ENCODE measurements around the gene CUTA. TPM values are rescaled to one million over a fixed set of nuclear protein-coding genes. Genes with fewer than 3 reads are reported as not detected.

Gene CUTA
- total RNA-seq, 1 donor from 2014 or later = 278 TPM

- peaks cover 60% of the 10 kb centered on the region for H3K4me1 Mint-ChIP-seq (ENCODE audit: unreplicated experiment)
- no peak for DNase-seq (ENCODE audit: extremely low spot score, unreplicated experiment)
- H3K4me3 Mint-ChIP-seq = peak within 1 kb of the TSS; percentile 96
- peaks cover 17% of the 10 kb centered on the region for H3K36me3 Mint-ChIP-seq
- peaks cover 8% of the 10 kb centered on the region for H3K27me3 Mint-ChIP-seq
- TF ChIP-seq, protein P1, sequence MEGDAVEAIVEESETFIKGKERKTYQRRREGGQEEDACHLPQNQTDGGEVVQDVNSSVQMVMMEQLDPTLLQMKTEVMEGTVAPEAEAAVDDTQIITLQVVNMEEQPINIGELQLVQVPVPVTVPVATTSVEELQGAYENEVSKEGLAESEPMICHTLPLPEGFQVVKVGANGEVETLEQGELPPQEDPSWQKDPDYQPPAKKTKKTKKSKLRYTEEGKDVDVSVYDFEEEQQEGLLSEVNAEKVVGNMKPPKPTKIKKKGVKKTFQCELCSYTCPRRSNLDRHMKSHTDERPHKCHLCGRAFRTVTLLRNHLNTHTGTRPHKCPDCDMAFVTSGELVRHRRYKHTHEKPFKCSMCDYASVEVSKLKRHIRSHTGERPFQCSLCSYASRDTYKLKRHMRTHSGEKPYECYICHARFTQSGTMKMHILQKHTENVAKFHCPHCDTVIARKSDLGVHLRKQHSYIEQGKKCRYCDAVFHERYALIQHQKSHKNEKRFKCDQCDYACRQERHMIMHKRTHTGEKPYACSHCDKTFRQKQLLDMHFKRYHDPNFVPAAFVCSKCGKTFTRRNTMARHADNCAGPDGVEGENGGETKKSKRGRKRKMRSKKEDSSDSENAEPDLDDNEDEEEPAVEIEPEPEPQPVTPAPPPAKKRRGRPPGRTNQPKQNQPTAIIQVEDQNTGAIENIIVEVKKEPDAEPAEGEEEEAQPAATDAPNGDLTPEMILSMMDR (conservative IDR thresholded peaks at IDR 0.05) = no peak
- peak within 1 kb of the TSS; percentile 99 for H3K27ac Mint-ChIP-seq
- H3K9me3 Mint-ChIP-seq = no peaks in the 10 kb centered on the region
Observed at GRCh38 chr6:33419580-33420490, 1.9 kb upstream of the CUTA start, which contains the start of gene SYNGAP1. Gene SYNGAP1 (plus strand): TSS chr6:33420065. CDS start chr6:33420265, 200 bp downstream.

- H3K27ac Mint-ChIP-seq = peak overlapping the region; percentile 99
- H3K4me1 Mint-ChIP-seq (ENCODE audit: unreplicated experiment) = peaks cover 57% of the 10 kb centered on the region
- peaks cover 18% of the 10 kb centered on the region for H3K36me3 Mint-ChIP-seq
- peaks cover 8% of the 10 kb centered on the region for H3K27me3 Mint-ChIP-seq
- DNase-seq (ENCODE audit: extremely low spot score, unreplicated experiment) = no peak
- peak overlapping the region; percentile 96 for H3K4me3 Mint-ChIP-seq
- no peaks in the 10 kb centered on the region for H3K9me3 Mint-ChIP-seq
- TF ChIP-seq, protein P1 (conservative IDR thresholded peaks at IDR 0.05) = no peak
Observed at GRCh38 chr6:33418690-33419291, 884 bp upstream of the CUTA start.

- peaks cover 8% of the 10 kb centered on the region for H3K27me3 Mint-ChIP-seq
- H3K4me3 Mint-ChIP-seq = peak overlapping the region; percentile 96
Observed at GRCh38 chr6:33417128-33417902, 592 bp downstream of the CUTA start.

DNA sequence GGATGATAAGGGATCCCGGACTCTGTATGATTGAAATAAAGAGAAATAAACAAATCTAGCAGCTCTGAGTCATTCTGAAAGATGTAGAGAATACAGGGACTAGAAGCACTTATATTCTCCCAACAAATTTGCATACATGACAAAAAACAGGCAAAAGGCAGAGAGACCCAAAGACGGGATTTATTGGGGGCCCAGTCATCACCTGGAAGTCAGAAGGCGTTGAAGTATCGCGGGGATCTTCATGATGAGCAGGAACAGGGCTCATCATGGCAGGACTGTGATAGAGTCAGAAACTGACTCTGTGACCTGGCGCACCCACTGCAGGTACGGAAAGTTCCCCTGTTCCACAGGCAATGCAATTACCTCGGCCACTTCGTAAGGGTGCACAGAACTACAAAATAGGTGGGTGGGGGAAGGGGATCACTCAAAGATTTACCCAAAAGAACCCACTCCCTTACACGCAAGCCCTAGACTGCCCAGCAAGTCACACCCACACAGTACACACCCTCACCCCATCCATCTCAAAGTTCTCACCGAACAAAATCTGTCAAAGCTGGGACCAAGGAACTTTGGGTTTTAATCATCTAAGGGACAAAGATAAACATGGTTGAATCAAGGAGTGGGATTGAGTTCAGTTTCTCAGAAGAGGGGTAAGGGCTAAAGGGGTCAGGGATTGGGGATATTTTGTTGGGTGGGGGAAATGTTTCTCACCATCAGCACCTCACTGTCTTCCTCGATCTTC, 1.4 kb downstream of the CUTA start:
- Mint-ChIP-seq H3K36me3 (peaks cover 10% of the 10 kb centered on the region), H3K27me3 (peaks cover 8% of the 10 kb centered on the region), H3K27ac (peak overlapping the region; percentile 99), H3K9me3 (no peaks in the 10 kb centered on the region), H3K4me3 (peak overlapping the region; percentile 96), H3K4me1 (ENCODE audit: unreplicated experiment) (peaks cover 62% of the 10 kb centered on the region)
- no peak for DNase-seq (ENCODE audit: extremely low spot score, unreplicated experiment)
- TF ChIP-seq, protein P1 (conservative IDR thresholded peaks at IDR 0.05) = no peak

More at GRCh38 chr6:33417128-33417902, 592 bp downstream of the CUTA start:
- H3K36me3 Mint-ChIP-seq = peaks cover 10% of the 10 kb centered on the region
- TF ChIP-seq, protein P1 (conservative IDR thresholded peaks at IDR 0.05) = no peak
- H3K27ac Mint-ChIP-seq = peak overlapping the region; percentile 99
- DNase-seq (ENCODE audit: extremely low spot score, unreplicated experiment) = no peak
- no peaks in the 10 kb centered on the region for H3K9me3 Mint-ChIP-seq
- H3K4me1 Mint-ChIP-seq (ENCODE audit: unreplicated experiment) = peaks cover 63% of the 10 kb centered on the region

- H3K36me3 Mint-ChIP-seq = peaks cover 10% of the 10 kb centered on the region
- no peak for DNase-seq (ENCODE audit: extremely low spot score, unreplicated experiment)
- H3K9me3 Mint-ChIP-seq = no peaks in the 10 kb centered on the region
- peaks cover 3% of the 10 kb centered on the region for H3K27me3 Mint-ChIP-seq
- peak overlapping the region; percentile 75 for H3K4me3 Mint-ChIP-seq
- H3K4me1 Mint-ChIP-seq (ENCODE audit: unreplicated experiment) = peaks cover 60% of the 10 kb centered on the region
- H3K27ac Mint-ChIP-seq = peak overlapping the region; percentile 16
- TF ChIP-seq, protein P1 (conservative IDR thresholded peaks at IDR 0.05) = no peak
Observed at GRCh38 chr6:33415831-33416230, 2.1 kb downstream of the CUTA start.
